Heart left ventricle (tissue), 16 donors: ENCODE data around the gene TNNT1. TPM values are rescaled to one million over a fixed set of nuclear protein-coding genes. Genes with fewer than 3 reads are reported as not detected.
"Not testable (repeated sequence)": the region's sequence is repeated elsewhere in the genome, so short reads cannot be mapped to it uniquely, and the experiment has no call there.

Experiments used
- ATAC-seq, 4 donors: fragments of 200-7000 bp; cut with Tn5 transposase; one replicate each; pipeline ENCODE4 v1.9.1; 2020 to 2022; ENCODE audit warnings: moderate library complexity in 4 of 4, mild to moderate bottlenecking in 3 of 4, moderate number of reproducible peaks in 1 of 4
- DNase-seq, 5 donors: peaks; one replicate each; pipeline ENCODE4 v3.0.0-alpha.2; 2020
- H3K27ac ChIP-seq, 12 donors: fragments of 200-600 bp; sonication (generic) in 4 of 12; one replicate each; pipeline versions ENCODE4 v1.5.0 to v1.8.0; 2016 to 2022; ENCODE audit warnings: mild to moderate bottlenecking in 2 of 12
- H3K27me3 ChIP-seq, 9 donors: fragments of 200-600 bp; sonication (generic) in 2 of 9; one replicate each; pipeline versions ENCODE4 v1.5.1 to v1.8.0; 2016 to 2022; ENCODE audit warnings: mild to moderate bottlenecking in 3 of 9
- H3K36me3 ChIP-seq, 9 donors: fragments of 200-600 bp; sonication (generic) in 2 of 9; one replicate each; pipeline versions ENCODE4 v1.5.0 to v1.8.0; 2018 to 2022; ENCODE audit warnings: mild to moderate bottlenecking in 2 of 9
- H3K4me1 ChIP-seq, 12 donors: fragments of 200-600 bp; sonication (generic) in 4 of 12; one replicate each; pipeline versions ENCODE4 v1.5.0 to v1.8.0; 2016 to 2022; ENCODE audit warnings: mild to moderate bottlenecking in 3 of 12
- H3K4me3 ChIP-seq, 12 donors: fragments of 200-600 bp; sonication (generic) in 4 of 12; one replicate each; pipeline versions ENCODE4 v1.5.0 to v1.8.0; 2017 to 2022; ENCODE audit warnings: mild to moderate bottlenecking in 9 of 12, moderate library complexity in 4 of 12
- H3K9me3 ChIP-seq, 12 donors: fragments of 200-600 bp; sonication (generic) in 4 of 12; one replicate each; pipeline versions ENCODE4 v1.5.0 to v1.8.0; 2016 to 2022; ENCODE audit warnings: mild to moderate bottlenecking in 1 of 12
- CTCF ChIP-seq, 12 donors: fragments of 200-600 bp; sonication (generic) in 4 of 12; IDR thresholded peaks; one replicate each; pipeline versions ENCODE4 v1.5.0 to v1.8.0; 2018 to 2022; ENCODE audit warnings: antibody characterized with exemption in 12 of 12, mild to moderate bottlenecking in 5 of 12
- POLR2A ChIP-seq, 2 donors: fragments of 450-650 bp; IDR thresholded peaks; one replicate each; pipeline ENCODE4 v1.6.1; 2017; ENCODE audit warnings: antibody characterized with exemption in 2 of 2, mild to moderate bottlenecking in 2 of 2, moderate library complexity in 2 of 2
- WGBS, 4 donors: extraction: QIAGEN DNeasy Blood & Tissue Kit in 2 of 4; methylation state at CpG; one replicate each; pipeline versions ENCODE4 v1.1.5 to v1.1.7; 2013 to 2018; 5-methylcytosine and 5-hydroxymethylcytosine counted together
- intact Hi-C, 10 donors: fragments of 100-400 bp; cut with DNase I; formaldehyde crosslinking; loops; one replicate each; pipeline versions ENCODE4 v1.11.1 to v1.14.2; 2022
- polyA plus RNA-seq, 2 donors: library from polyadenylated mRNA; stranded (reverse); fragments of 200-250 nt; gene quantifications; one replicate each; pipeline ENCODE4 v1.2.3, GENCODE V29; 2013
- total RNA-seq, 9 donors: library from RNA; depleted of rRNA in 2 of 9; stranded (reverse); fragments of >200 nt in 2 of 9; fragmentation: NEBNext Ultra II Directional in 3 of 9; extraction: Animal tissue kit (Norgen Biotek cat#: 25700) in 3 of 9; gene quantifications; one replicate each; pipeline versions ENCODE4 v1.1.0 to v1.2.4, GENCODE V29; 2016 to 2023
- donor health status: ischemic (EF 13 %, LVEDD 7.1; RV severe dilation, severe dysfunction).
- donor health status: healthy with polysubstance abuse.
- donor health status: DM: no; HTN: yes; CAD: no.
- donor health status: DM: no; HTN: no; CAD: no.
- donor health status: ischemic (EF 25% LVEDD 6.9; RV normal size, moderate dysfunction).
- donor health status: ischemic (EF 25% LVEDD 5.7; RV mildly dilated, moderate dysfunction).
- donor health status: healthy.
- donor health status: DM: yes; HTN: yes; CAD: no.
- donor health status: ischemic (EF 35%, LVEDD 5.7; RV mildly dilated, moderate dysfunction).
- donor health status: nonischemic (EF 11% LVEDD 7.7; RV severe dilation, severe dysfunction).
- donor health status: DM: yes; HTN: yes; CAD: no.
- donor health status: PGD.
- donor health status: ischemic (EF 29% LVEDD 5.4; RV normal size, mild dysfunction).
- donor health status: nonischemic (EF 23%, LVEDD 6.1; RV moderate dilation, normal function).

The TNNT1 gene
- total and polyA plus RNA-seq, 11 donors = 18.7 to 264 (median 58.6) TPM

DNA sequence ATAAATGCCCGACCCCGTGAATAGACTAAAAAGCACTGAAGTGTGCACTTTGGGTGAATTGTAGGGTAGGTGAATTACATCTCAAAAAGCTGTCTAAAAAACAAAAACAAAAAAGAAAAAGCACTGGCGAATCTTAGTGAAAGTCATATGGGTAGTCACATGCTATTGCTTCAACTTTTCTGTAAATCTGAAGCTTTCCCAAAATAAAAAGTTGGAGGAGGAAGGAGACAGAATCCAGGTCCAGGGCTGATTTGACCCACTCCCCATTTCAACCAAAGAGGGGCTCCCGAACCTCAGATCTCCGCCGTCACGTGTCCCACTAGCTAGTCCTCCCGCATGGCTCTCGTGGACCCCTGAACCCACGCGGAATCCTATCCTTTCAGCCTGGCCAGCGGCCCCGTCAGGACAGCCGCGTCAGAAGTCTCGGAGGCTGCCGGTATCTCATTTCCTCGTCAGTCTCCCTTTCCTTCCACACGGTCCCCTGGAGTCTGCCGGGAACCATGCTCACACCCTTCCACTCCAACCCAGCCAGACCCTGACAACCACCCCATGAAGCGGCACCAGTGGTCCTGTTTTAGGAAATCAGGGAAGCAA is 37.7 kb downstream of the TNNT1 start:
- peaks cover 0 to 44% (median 34%) of the 10 kb centered on the region in 9 donors for H3K36me3 ChIP-seq
- peak in 1 of 5 donors; percentile 32 for DNase-seq
- ATAC-seq = no peak
- peak overlapping the region; percentile 82 to 99 (median 96) for H3K27ac ChIP-seq
- no peaks in the 10 kb centered on the region for H3K9me3 ChIP-seq
- intact Hi-C loops = no loop called here
- H3K27me3 ChIP-seq = no peaks in the 10 kb centered on the region
- H3K4me1 ChIP-seq = peaks cover 5 to 63% (median 44%) of the 10 kb centered on the region in 12 donors
- 48 to 57% (median 53%) methylated on average over 15 to 21 of the region's 21 CpGs for WGBS, 4 donors
- TF ChIP-seq POLR2A (IDR thresholded peaks at IDR 0.05) (no peak), CTCF (IDR thresholded peaks at IDR 0.05) (no peak)
- H3K4me3 ChIP-seq = no peak overlapping the region

DNA sequence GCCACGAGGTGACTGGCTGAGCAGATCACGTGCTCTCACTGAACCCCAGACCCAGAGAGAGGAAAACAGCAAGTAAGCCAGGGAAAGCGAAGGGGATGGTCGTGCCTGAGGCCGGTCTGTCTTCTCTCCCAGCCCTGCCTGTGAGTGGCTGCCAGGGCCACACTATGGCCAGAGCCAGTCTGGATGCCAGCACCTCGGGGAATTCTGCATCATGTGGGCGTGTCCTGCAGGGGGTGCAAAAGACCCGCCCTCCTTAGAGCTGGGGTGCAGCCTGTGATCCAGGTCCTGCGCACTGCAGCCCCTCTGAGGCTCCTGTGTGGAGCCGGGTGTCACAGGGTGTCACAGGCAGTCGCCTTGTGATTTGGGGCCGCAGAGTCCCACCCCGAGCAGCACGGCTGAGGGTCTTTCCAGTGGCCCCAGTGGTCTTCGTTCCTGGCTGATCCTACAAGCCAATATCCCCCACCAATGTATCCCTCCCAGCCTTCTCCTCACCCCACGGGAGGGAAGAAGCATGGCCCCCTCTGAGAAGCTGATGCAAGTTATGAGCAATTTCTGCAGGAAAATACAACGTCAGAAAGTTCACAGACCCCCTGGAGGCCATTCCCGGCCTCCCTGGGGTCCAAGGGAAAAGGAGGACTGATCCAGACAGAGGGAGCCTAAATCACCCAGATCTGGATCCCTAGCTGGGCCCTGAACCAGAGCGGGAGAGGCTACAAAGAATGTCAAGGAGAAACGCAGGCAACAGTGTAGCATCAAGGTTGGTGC is 39.3 kb downstream of the TNNT1 start:
- no peak overlapping the region for H3K4me3 ChIP-seq
- no peak for ATAC-seq
- WGBS, 4 donors = 69 to 84% (median 81%) methylated on average over 19 to 20 of the region's 20 CpGs
- H3K9me3 ChIP-seq = no peaks in the 10 kb centered on the region
- intact Hi-C loops = no loop called here
- no peak for TF ChIP-seq CTCF (IDR thresholded peaks at IDR 0.05)
- TF ChIP-seq POLR2A (IDR thresholded peaks at IDR 0.05) = no peak
- H3K4me1 ChIP-seq = peaks cover 0 to 47% (median 30%) of the 10 kb centered on the region in 12 donors
- peak in 1 of 5 donors; percentile 25 for DNase-seq
- H3K27ac ChIP-seq = peak overlapping the region in 4 of 12 donors; percentile 13 to 96 (median 23)
- no peaks in the 10 kb centered on the region for H3K27me3 ChIP-seq
- peaks cover 0 to 58% (median 45%) of the 10 kb centered on the region in 9 donors for H3K36me3 ChIP-seq

DNA sequence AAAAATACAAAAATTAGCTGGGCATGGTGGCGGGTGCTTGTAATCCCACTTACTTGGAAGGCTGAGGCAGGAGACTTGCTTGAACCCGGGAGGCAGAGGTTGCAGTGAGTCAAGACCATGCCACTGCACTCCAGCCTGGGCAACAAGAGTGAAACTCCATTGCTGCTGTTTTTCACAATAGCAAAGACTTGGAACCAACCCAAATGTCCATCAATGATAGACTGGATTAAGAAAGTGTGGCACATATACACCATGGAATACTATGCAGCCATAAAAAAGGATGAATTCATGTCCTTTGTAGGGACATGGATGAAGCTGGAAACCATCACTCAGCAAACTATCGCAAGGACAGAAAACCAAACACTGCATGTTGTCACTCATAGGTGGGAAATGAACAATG is 41.8 kb downstream of the TNNT1 start:
- 93 to 100% (median 97%) methylated on average over 3 of the region's 3 CpGs for WGBS, 4 donors
- H3K27me3 ChIP-seq, DNase-seq, ATAC-seq, H3K9me3 ChIP-seq, H3K27ac ChIP-seq, intact Hi-C loops, H3K4me3 ChIP-seq: not testable (repeated sequence)
- H3K36me3 ChIP-seq = peaks cover 0 to 79% (median 54%) of the 10 kb centered on the region in 9 donors
- H3K4me1 ChIP-seq = peaks cover 0 to 23% (median 10%) of the 10 kb centered on the region in 12 donors

DNA sequence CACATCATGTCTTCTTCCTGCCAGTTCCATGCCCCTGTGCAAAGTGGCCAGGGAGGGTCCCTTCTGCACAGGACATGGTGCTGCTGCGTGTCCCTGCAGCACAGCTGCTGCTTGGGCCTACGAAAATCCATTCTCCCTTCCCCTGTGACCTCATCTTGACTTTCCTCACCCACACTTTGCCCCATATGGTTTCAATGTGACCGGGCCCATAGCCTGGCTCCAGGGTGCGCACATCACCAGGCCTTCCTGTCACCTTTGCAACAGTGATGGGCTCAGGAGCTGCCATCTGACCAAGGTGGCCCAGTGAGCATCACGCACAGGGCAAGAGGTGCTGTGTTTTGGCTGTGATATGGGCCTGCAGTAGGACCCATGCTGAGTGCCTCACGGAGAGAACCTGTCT is 42.4 kb downstream of the TNNT1 start:
- intact Hi-C loops = no loop called here
- Histone ChIP-seq H3K9me3 (peaks cover 0 to 9% (median 0%) of the 10 kb centered on the region in 12 donors), H3K27ac (no peak overlapping the region), H3K4me3 (no peak overlapping the region), H3K4me1 (peaks cover 0 to 16% (median 3%) of the 10 kb centered on the region in 12 donors), H3K36me3 (peaks cover 0 to 81% (median 54%) of the 10 kb centered on the region in 9 donors), H3K27me3 (no peaks in the 10 kb centered on the region)
- 89 to 98% (median 93%) methylated on average over 6 of the region's 6 CpGs for WGBS, 4 donors
- DNase-seq (no peak), ATAC-seq (peak in 1 of 4 donors; percentile 7)
- TF ChIP-seq POLR2A (IDR thresholded peaks at IDR 0.05) = no peak
- no peak for TF ChIP-seq CTCF (IDR thresholded peaks at IDR 0.05)
